Naive thymus-derived CD4-positive, alpha-beta T cell (primary cell): ENCODE measurements around the gene CNNM4. TPM values are rescaled to one million over a fixed set of nuclear protein-coding genes. Genes with fewer than 3 reads are reported as not detected.
"Not testable (repeated sequence)": the region's sequence is repeated elsewhere in the genome, so short reads cannot be mapped to it uniquely, and the experiment has no call there.

Experiments
- ATAC-seq: fragments of 150-1000 bp; cut with Tn5 transposase; 2 replicates; pipeline ENCODE4 v1.10.0; 2021; ENCODE audit warnings: mild to moderate bottlenecking, moderate library complexity
- CTCF ChIA-PET: fragments of 350-600 bp; sonication (Branson Sonifier 250); formaldehyde crosslinking; loops from one replicate; lab custom pipeline; 2021; ENCODE audit warnings: antibody characterized with exemption; lab: Charles Lee
- POLR2A ChIA-PET: fragments of 350-600 bp; sonication (Branson Sonifier 250); formaldehyde crosslinking; loops from one replicate; lab custom pipeline; 2021; ENCODE audit warnings: antibody characterized with exemption, inconsistent platforms; lab: Charles Lee
- DNase-seq, 9 donors: peaks; one replicate each; pipeline versions ENCODE4 v3.0.0 to v3.0.0-alpha.2; 2020 to 2022; ENCODE audit warnings: mixed read lengths in 1 of 9
- H3K27ac ChIP-seq: one replicate; pipeline ENCODE4 v1.7.0; 2013; ENCODE audit warnings: mild to moderate bottlenecking, low read depth, low read length, moderate library complexity
- H3K27me3 ChIP-seq, 2 donors: one replicate each; pipeline ENCODE4 v1.7.0; 2013; ENCODE audit warnings: low read length in 2 of 2, mild to moderate bottlenecking in 2 of 2, moderate library complexity in 2 of 2; ENCODE audit not compliant: control insufficient read depth in 2 of 2, insufficient read depth in 2 of 2
- H3K36me3 ChIP-seq, 3 experiments: 1 replicate in 2 of 3; 2 replicates in 1 of 3; pipeline ENCODE4 v1.7.0; 2013; ENCODE audit warnings: low read length in 3 of 3, mild to moderate bottlenecking in 3 of 3, moderate library complexity in 1 of 3; ENCODE audit not compliant: insufficient read depth in 3 of 3, control insufficient read depth in 2 of 3
- H3K4me1 ChIP-seq, 2 donors: one replicate each; pipeline ENCODE4 v1.7.0; 2013; ENCODE audit warnings: low read length in 2 of 2, mild to moderate bottlenecking in 2 of 2, moderate library complexity in 1 of 2; ENCODE audit not compliant: control insufficient read depth in 2 of 2, insufficient read depth in 2 of 2
- H3K4me3 ChIP-seq: 2 replicates; pipeline ENCODE4 v1.7.0; 2013; ENCODE audit warnings: mild to moderate bottlenecking, low read length
- H3K9me3 ChIP-seq, 3 experiments: 1 replicate in 2 of 3; 2 replicates in 1 of 3; pipeline ENCODE4 v1.7.0; 2013; ENCODE audit warnings: low read length in 3 of 3; ENCODE audit not compliant: control insufficient read depth in 2 of 3
- H3K27ac Mint-ChIP-seq, 9 donors: one replicate each; pipeline ENCODE4 v1.8.0; 2020 to 2022; ENCODE audit warnings: mixed read lengths in 9 of 9, mild to moderate bottlenecking in 8 of 9, moderate library complexity in 5 of 9, inconsistent platforms in 2 of 9
- H3K27me3 Mint-ChIP-seq, 5 donors: one replicate each; pipeline ENCODE4 v1.8.0; 2021 to 2022; ENCODE audit warnings: mixed read lengths in 5 of 5, mild to moderate bottlenecking in 1 of 5
- H3K36me3 Mint-ChIP-seq, 5 donors: one replicate each; pipeline ENCODE4 v1.8.0; 2020 to 2022; ENCODE audit warnings: mixed read lengths in 5 of 5, mild to moderate bottlenecking in 3 of 5, inconsistent platforms in 1 of 5
- H3K4me1 Mint-ChIP-seq, 7 donors: one replicate each; pipeline ENCODE4 v1.8.0; 2020 to 2022; ENCODE audit warnings: mixed read lengths in 7 of 7, mild to moderate bottlenecking in 3 of 7, inconsistent platforms in 1 of 7
- H3K4me3 Mint-ChIP-seq, 10 donors: one replicate each; pipeline ENCODE4 v1.8.0; 2020 to 2022; ENCODE audit warnings: mild to moderate bottlenecking in 10 of 10, mixed read lengths in 10 of 10, moderate library complexity in 6 of 10, inconsistent platforms in 2 of 10
- H3K9me3 Mint-ChIP-seq, 11 donors: one replicate each; pipeline ENCODE4 v1.8.0; 2020 to 2022; ENCODE audit warnings: mixed read lengths in 11 of 11, mild to moderate bottlenecking in 4 of 11, inconsistent platforms in 1 of 11, moderate library complexity in 1 of 11
- intact Hi-C, 2 donors: fragments of 100-400 bp; cut with micrococcal nuclease; formaldehyde crosslinking; loops; one replicate each; pipeline ENCODE4 v1.15.1; 2023
- polyA plus RNA-seq, 2 donors: library from polyadenylated mRNA; unstranded; fragments of 300-500 nt; fragmentation: Illumina TruSeq; gene quantifications; one replicate each; pipeline ENCODE4 v1.2.3, GENCODE V29; 2021
- total RNA-seq, 6 experiments: library from RNA in 5 of 6; stranded (reverse) in 5 of 6; gene quantifications; 1 replicate in 5 of 6; 2 replicates in 1 of 6; pipeline ENCODE4 v1.2.3 and lab custom pipeline; 2021 to 2026

Gene CNNM4
- total and polyA plus RNA-seq, 7 experiments from 2014 or later = 1.4 to 9.5 (median 5.1) TPM

GRCh38 chr2:96795076-96795475 is 34.4 kb downstream of the CNNM4 start:
- intact Hi-C loops = no loop called here
- Mint-ChIP-seq H3K36me3 (peaks cover 0 to 11% (median 4%) of the 10 kb centered on the region in 5 donors), H3K4me3 (no peak overlapping the region), H3K27ac (peak overlapping the region in 1 of 9 donors; percentile 5), H3K27me3 (no peaks in the 10 kb centered on the region), H3K9me3 (no peaks in the 10 kb centered on the region), H3K4me1 (peaks cover 0 to 4% (median 0%) of the 10 kb centered on the region in 7 donors)
- peaks cover 0 to 33% (median 0%) of the 10 kb centered on the region in 3 experiments for H3K36me3 ChIP-seq
- ChIA-PET CTCF (no interaction called here), POLR2A (no interaction called here)
- no peak overlapping the region for H3K4me3 ChIP-seq
- H3K9me3 ChIP-seq = no peaks in the 10 kb centered on the region
- DNase-seq = no peak
- no peak overlapping the region for H3K27ac ChIP-seq
- no peak for ATAC-seq
- no peaks in the 10 kb centered on the region for H3K27me3 ChIP-seq
- no peaks in the 10 kb centered on the region for H3K4me1 ChIP-seq

- H3K27ac ChIP-seq, CTCF ChIA-PET, ATAC-seq, POLR2A ChIA-PET, H3K4me1 Mint-ChIP-seq, H3K27me3 Mint-ChIP-seq, intact Hi-C loops, H3K27me3 ChIP-seq, H3K27ac Mint-ChIP-seq, H3K4me1 ChIP-seq, H3K4me3 ChIP-seq, H3K9me3 Mint-ChIP-seq, H3K4me3 Mint-ChIP-seq, H3K9me3 ChIP-seq, DNase-seq: not testable (repeated sequence)
- peaks cover 0 to 11% (median 4%) of the 10 kb centered on the region in 5 donors for H3K36me3 Mint-ChIP-seq
- H3K36me3 ChIP-seq = peaks cover 0 to 35% (median 0%) of the 10 kb centered on the region in 3 experiments
These were observed 35.8 kb downstream of the CNNM4 start for GRCh38 chr2:96796497-96796896.

GRCh38 chr2:96797066-96797625 is 36.4 kb downstream of the CNNM4 start:
- H3K4me1 ChIP-seq = peaks cover 4 to 16% of the 10 kb centered on the region in 2 donors
- no peak for DNase-seq
- Mint-ChIP-seq H3K4me3 (no peak overlapping the region), H3K36me3 (peaks cover 0 to 11% (median 4%) of the 10 kb centered on the region in 5 donors), H3K9me3 (no peaks in the 10 kb centered on the region), H3K4me1 (peaks cover 0 to 4% (median 0%) of the 10 kb centered on the region in 7 donors), H3K27ac (no peak overlapping the region), H3K27me3 (no peaks in the 10 kb centered on the region)
- ATAC-seq = no peak
- intact Hi-C loops = no loop called here
- H3K9me3 ChIP-seq = no peaks in the 10 kb centered on the region
- no peaks in the 10 kb centered on the region for H3K27me3 ChIP-seq
- ChIA-PET CTCF (no interaction called here), POLR2A (no interaction called here)
- no peak overlapping the region for H3K27ac ChIP-seq
- peaks cover 0 to 35% (median 0%) of the 10 kb centered on the region in 3 experiments for H3K36me3 ChIP-seq
- H3K4me3 ChIP-seq = no peak overlapping the region

GRCh38 chr2:96798733-96799622 is 38.3 kb downstream of the CNNM4 start:
- Mint-ChIP-seq H3K36me3 (peaks cover 0 to 11% (median 4%) of the 10 kb centered on the region in 5 donors), H3K4me3 (no peak overlapping the region), H3K27ac (peak overlapping the region in 2 of 9 donors; percentile 36 to 43), H3K9me3 (no peaks in the 10 kb centered on the region), H3K4me1 (no peaks in the 10 kb centered on the region), H3K27me3 (no peaks in the 10 kb centered on the region)
- Histone ChIP-seq H3K4me3 (no peak overlapping the region), H3K9me3 (no peaks in the 10 kb centered on the region), H3K36me3 (peaks cover 0 to 35% (median 0%) of the 10 kb centered on the region in 3 experiments), H3K27ac (no peak overlapping the region), H3K4me1 (peaks cover 8 to 16% of the 10 kb centered on the region in 2 donors), H3K27me3 (no peaks in the 10 kb centered on the region)
- ChIA-PET POLR2A (no interaction called here), CTCF (interaction anchor here (2.5 kb wide), 1 partner anchor 37 kb away, joined by 12 read pairs; no protein-coding TSS in a partner anchor)
- DNase-seq (no peak), ATAC-seq (no peak)
- intact Hi-C loops = no loop called here

GRCh38 chr2:96799623-96799935 is 38.9 kb downstream of the CNNM4 start:
- Histone ChIP-seq H3K36me3 (peaks cover 0 to 35% (median 0%) of the 10 kb centered on the region in 3 experiments), H3K4me1 (peaks cover 8 to 16% of the 10 kb centered on the region in 2 donors), H3K9me3 (no peaks in the 10 kb centered on the region), H3K27me3 (no peaks in the 10 kb centered on the region), H3K27ac (no peak overlapping the region), H3K4me3 (no peak overlapping the region)
- H3K27me3 Mint-ChIP-seq = no peaks in the 10 kb centered on the region
- no peak for ATAC-seq
- intact Hi-C loops = no loop called here
- POLR2A ChIA-PET = interaction anchor here (1.0 kb wide), 1 partner anchor 261 kb away, joined by 3 read pairs; no protein-coding TSS in a partner anchor
- no peaks in the 10 kb centered on the region for H3K4me1 Mint-ChIP-seq
- no peaks in the 10 kb centered on the region for H3K9me3 Mint-ChIP-seq
- no peak for DNase-seq
- CTCF ChIA-PET = interaction anchor here (2.5 kb wide), 1 partner anchor 37 kb away, joined by 12 read pairs; no protein-coding TSS in a partner anchor
- H3K4me3 Mint-ChIP-seq = no peak overlapping the region
- no peak overlapping the region for H3K27ac Mint-ChIP-seq
- peaks cover 0 to 11% (median 4%) of the 10 kb centered on the region in 5 donors for H3K36me3 Mint-ChIP-seq

- peaks cover 0 to 35% (median 0%) of the 10 kb centered on the region in 3 experiments for H3K36me3 ChIP-seq
- CTCF ChIA-PET = interaction anchor here (1.0 to 2.5 kb wide), 6 partner anchors 13 to 262 kb away, joined by 3 to 12 read pairs (median 4); no protein-coding TSS in a partner anchor
- no peaks in the 10 kb centered on the region for H3K27me3 Mint-ChIP-seq
These were observed 39.6 kb downstream of the CNNM4 start for GRCh38 chr2:96800061-96801004.

More at GRCh38 chr2:96800061-96801004, 39.6 kb downstream of the CNNM4 start:
- peaks cover 0 to 11% (median 4%) of the 10 kb centered on the region in 5 donors for H3K36me3 Mint-ChIP-seq
- H3K4me1 ChIP-seq = peaks cover 8 to 16% of the 10 kb centered on the region in 2 donors
- ATAC-seq (peak; percentile 33), DNase-seq (no peak)
- no peaks in the 10 kb centered on the region for H3K9me3 Mint-ChIP-seq
- no peaks in the 10 kb centered on the region for H3K9me3 ChIP-seq
- no peak overlapping the region for H3K4me3 ChIP-seq
- H3K27ac ChIP-seq = no peak overlapping the region
- H3K27me3 ChIP-seq = no peaks in the 10 kb centered on the region
- no peak overlapping the region for H3K4me3 Mint-ChIP-seq
- H3K27ac Mint-ChIP-seq = no peak overlapping the region
- POLR2A ChIA-PET = interaction anchor here (0.7 to 1.3 kb wide), 3 partner anchors 20 to 262 kb away, joined by 3 read pairs; partner anchors contain the start of gene CNNM4
- H3K4me1 Mint-ChIP-seq = no peaks in the 10 kb centered on the region
- intact Hi-C loops = loop anchor here (1.0 to 10.0 kb wide), 8 partner anchors 16 to 441 kb away; partner anchors contain the start of genes CNNM4 (in 2 of the 2), KANSL3 (in 2 of the 2) and CNNM3 (in 1 of the 2)
